Ovary (tissue), 9 donors: Measurements from ENCODE around the gene ANKRD35. TPM values are rescaled to one million over a fixed set of nuclear protein-coding genes. Genes with fewer than 3 reads are reported as not detected.
"Not testable (repeated sequence)": the region's sequence is repeated elsewhere in the genome, so short reads cannot be mapped to it uniquely, and the experiment has no call there.

Experiments used
- DNase-seq, 5 donors: peaks; one replicate each; pipeline ENCODE4 v3.0.0-alpha.2; 2019 to 2020
- H3K27ac ChIP-seq, 2 donors: fragments of 200-600 bp; one replicate each; pipeline versions ENCODE4 v1.5.1 to v1.8.0; 2019 to 2022
- H3K27me3 ChIP-seq: fragments of 200-600 bp; one replicate; pipeline ENCODE4 v1.8.0; 2022
- H3K36me3 ChIP-seq: fragments of 200-600 bp; sonication (generic); one replicate; pipeline ENCODE4 v1.5.1; 2019
- H3K4me1 ChIP-seq: one replicate; pipeline ENCODE4 v1.8.1; 2013; ENCODE audit warnings: mild to moderate bottlenecking, moderate library complexity; ENCODE audit not compliant: insufficient read depth
- H3K4me3 ChIP-seq: fragments of 200-600 bp; sonication (generic); one replicate; pipeline ENCODE4 v1.5.1; 2017
- H3K9me3 ChIP-seq, 2 donors: fragments of 200-600 bp in 1 of 2; sonication (generic) in 1 of 2; one replicate each; pipeline versions ENCODE4 v1.5.1 to v1.8.1; 2013 to 2019; ENCODE audit warnings: mild to moderate bottlenecking in 1 of 2, moderate library complexity in 1 of 2
- CTCF ChIP-seq, 3 donors: fragments of 450-650 bp in 2 of 3; fragments of 200-600 bp in 1 of 3; IDR thresholded peaks; one replicate each; pipeline versions ENCODE4 v1.5.1 to v1.8.0; 2016 to 2022; ENCODE audit warnings: antibody characterized with exemption in 3 of 3, mild to moderate bottlenecking in 1 of 3
- EP300 ChIP-seq: sonication (generic); formaldehyde crosslinking; IDR thresholded peaks from one replicate; pipeline ENCODE4 v1.6.1; 2017; ENCODE audit warnings: antibody characterized with exemption
- POLR2A ChIP-seq: fragments of 450-650 bp; IDR thresholded peaks from one replicate; pipeline ENCODE4 v1.6.1; 2017; ENCODE audit warnings: antibody characterized with exemption, mild to moderate bottlenecking, moderate library complexity
- WGBS, 3 donors: extraction: QIAGEN DNeasy Blood & Tissue Kit in 1 of 3; methylation state at CpG; one replicate each; pipeline versions ENCODE4 v1.1.5 to v1.1.7; 2013 to 2017; 5-methylcytosine and 5-hydroxymethylcytosine counted together
- intact Hi-C, 4 donors: fragments of 100-400 bp; cut with DNase I; formaldehyde crosslinking; loops; one replicate each; pipeline versions ENCODE4 v1.11.0 to v1.15.1; 2022 to 2023
- polyA plus RNA-seq, 2 donors: library from polyadenylated mRNA; stranded (reverse); fragments of 200-250 nt in 1 of 2; fragments of 350-450 nt in 1 of 2; fragmentation: Illumina TruSeq in 1 of 2; extraction: RNeasy Lipid Tissue Mini Kit (QIAGEN cat#74804) in 1 of 2; gene quantifications; one replicate each; pipeline ENCODE4 v1.2.3, GENCODE V29; 2013 to 2014
- total RNA-seq, 7 donors: library from RNA; depleted of rRNA in 2 of 7; stranded (reverse); fragments of >200 nt in 2 of 7; fragmentation: NEBNext Ultra II Directional in 3 of 7; extraction: Animal tissue kit (Norgen Biotek cat#: 25700) in 3 of 7; gene quantifications; one replicate each; pipeline versions ENCODE4 v1.1.0 to v1.2.4, GENCODE V29; 2016 to 2023
- donor health status: DM: no; HTN: no; CAD: no; lungs with moderate emphysema.
- donor health status: DM: no; HTN: no; CAD: no.
- donor health status: Bipolar disorder and iron deficiency.
- donor health status: DM: yes; HTN: yes; CAD: no.
- donor health status: DM: no; HTN: no; CAD: no.
- donor health status: DM: yes; HTN: yes; CAD: no.

The ANKRD35 gene
- total and polyA plus RNA-seq, 9 donors: 2.1 to 6.5 (median 2.8) TPM

- H3K9me3 ChIP-seq: no peaks in the 10 kb centered on the region
- H3K4me3 ChIP-seq: no peak overlapping the region
- DNase-seq: no peak
- no peak for TF ChIP-seq EP300
- TF ChIP-seq POLR2A: no peak
- TF ChIP-seq CTCF (IDR thresholded peaks at IDR 0.05): no peak
- no peaks in the 10 kb centered on the region for H3K27me3 ChIP-seq
- no peaks in the 10 kb centered on the region for H3K4me1 ChIP-seq
- intact Hi-C loops: no loop called here
- WGBS, 3 donors: 95 to 96% (median 95%) methylated on average over 1 of the region's 1 CpG
- no peak overlapping the region for H3K27ac ChIP-seq
- no peaks in the 10 kb centered on the region for H3K36me3 ChIP-seq
Measured at GRCh38 chr1:145837656-145838055, 48.0 kb downstream of the ANKRD35 start.

- intact Hi-C loops, H3K4me1 ChIP-seq, H3K27ac ChIP-seq, H3K4me3 ChIP-seq, H3K27me3 ChIP-seq, DNase-seq, H3K36me3 ChIP-seq, H3K9me3 ChIP-seq: not testable (repeated sequence)
- WGBS, 3 donors: 91 to 98% (median 96%) methylated on average over 2 of the region's 2 CpGs
Measured at GRCh38 chr1:145830810-145831209, 54.9 kb downstream of the ANKRD35 start.

GRCh38 chr1:145828367-145829026, 57.2 kb downstream of the ANKRD35 start:
- TF ChIP-seq CTCF (IDR thresholded peaks at IDR 0.05) (no peak), POLR2A (no peak), EP300 (no peak)
- Histone ChIP-seq H3K9me3 (no peaks in the 10 kb centered on the region), H3K4me1 (peaks cover 3% of the 10 kb centered on the region), H3K4me3 (no peak overlapping the region), H3K27ac (no peak overlapping the region), H3K27me3 (no peaks in the 10 kb centered on the region), H3K36me3 (no peaks in the 10 kb centered on the region)
- no peak for DNase-seq
- intact Hi-C loops: no loop called here

- Histone ChIP-seq H3K36me3 (no peaks in the 10 kb centered on the region), H3K4me3 (no peak overlapping the region), H3K4me1 (peaks cover 3% of the 10 kb centered on the region), H3K27ac (no peak overlapping the region), H3K27me3 (no peaks in the 10 kb centered on the region), H3K9me3 (no peaks in the 10 kb centered on the region)
- no peak for TF ChIP-seq CTCF (IDR thresholded peaks at IDR 0.05)
- no peak for TF ChIP-seq EP300
- no peak for TF ChIP-seq POLR2A
- no peak for DNase-seq
- intact Hi-C loops: no loop called here
Measured at GRCh38 chr1:145827966-145828365, 57.7 kb downstream of the ANKRD35 start.

GRCh38 chr1:145826030-145826429, 59.6 kb downstream of the ANKRD35 start:
- H3K27me3 ChIP-seq: no peaks in the 10 kb centered on the region
- WGBS, 3 donors: 82 to 88% (median 87%) methylated on average over 2 of the region's 2 CpGs
- no peak overlapping the region for H3K4me3 ChIP-seq
- no peaks in the 10 kb centered on the region for H3K9me3 ChIP-seq
- intact Hi-C loops: no loop called here
- H3K27ac ChIP-seq: no peak overlapping the region
- TF ChIP-seq EP300 (no peak), CTCF (IDR thresholded peaks at IDR 0.05) (no peak), POLR2A (no peak)
- DNase-seq: no peak
- H3K36me3 ChIP-seq: no peaks in the 10 kb centered on the region
- H3K4me1 ChIP-seq: peaks cover 3% of the 10 kb centered on the region
